SHP77 treated with DMSO at 0.1 percent for 48 hours (cell line): Measurements from ENCODE around the gene TMEM184A.
"Not testable (repeated sequence)": the region's sequence is repeated elsewhere in the genome, so short reads cannot be mapped to it uniquely, and the experiment has no call there.

Source experiments
- DNase-seq: peaks from one replicate; lab custom pipeline; 2025; lab: John Stamatoyannopoulos, UW

The TMEM184A gene

GRCh38 chr7:1523208-1523607 is 32.8 kb downstream of the TMEM184A start:
- no peak for DNase-seq

- no peak for DNase-seq
These were observed 34.5 kb downstream of the TMEM184A start for GRCh38 chr7:1521456-1521855.

GRCh38 chr7:1520539-1521234 is 35.3 kb downstream of the TMEM184A start:
- DNase-seq, result peak; percentile 70

GRCh38 chr7:1519322-1519922 is 36.6 kb downstream of the TMEM184A start:
- not testable (repeated sequence) for DNase-seq

GRCh38 chr7:1516586-1517251 is 39.3 kb downstream of the TMEM184A start:
- DNase-seq, result no peak

GRCh38 chr7:1515509-1515967 is 40.5 kb downstream of the TMEM184A start:
- not testable (repeated sequence) for DNase-seq

GRCh38 chr7:1514995-1515401 is 41.0 kb downstream of the TMEM184A start:
- no peak for DNase-seq

- no peak for DNase-seq
These were observed 41.6 kb downstream of the TMEM184A start for GRCh38 chr7:1514407-1514806.

- DNase-seq, result no peak
These were observed 42.3 kb downstream of the TMEM184A start for GRCh38 chr7:1513657-1514095.

- peak; percentile 43 for DNase-seq
These were observed 43.0 kb downstream of the TMEM184A start for GRCh38 chr7:1512781-1513656.

- DNase-seq, result no peak
These were observed 44.3 kb downstream of the TMEM184A start for GRCh38 chr7:1511444-1512422.

GRCh38 chr7:1510780-1511154 is 45.2 kb downstream of the TMEM184A start:
- no peak for DNase-seq

GRCh38 chr7:1509226-1509625 is 46.8 kb downstream of the TMEM184A start:
- no peak for DNase-seq

- DNase-seq, result no peak
These were observed 47.7 kb downstream of the TMEM184A start for GRCh38 chr7:1508277-1508758.

GRCh38 chr7:1505731-1506550 is 50.1 kb downstream of the TMEM184A start:
- peak; percentile 74 for DNase-seq

GRCh38 chr7:1503816-1504775 is 51.9 kb downstream of the TMEM184A start, which contains the start of gene INTS1:
Gene INTS1 (minus strand): TSS chr7:1504389. CDS start chr7:1503960, 429 bp downstream.
- DNase-seq, result peak; percentile 92

- DNase-seq, result no peak
These were observed 52.6 kb downstream of the TMEM184A start for GRCh38 chr7:1503390-1503789.

- DNase-seq, result no peak
These were observed 53.2 kb downstream of the TMEM184A start for GRCh38 chr7:1502845-1503244.
